AG09309 (cell line): ENCODE results near the gene CHID1.

Experiments used
- DNase-seq: peaks from one replicate; pipeline ENCODE4 v3.0.0-alpha.2; 2010; ENCODE audit warnings: low read depth
- H3K4me3 ChIP-seq: 2 replicates; pipeline ENCODE4 v1.5.1; 2011; ENCODE audit warnings: mild to moderate bottlenecking, low read depth, low read length, moderate library complexity; ENCODE audit not compliant: control insufficient read depth
- TF ChIP-seq, protein P1 (sequence below): IDR thresholded peaks from 2 replicates; pipeline ENCODE4 v1.5.1; 2011; ENCODE audit warnings: mild to moderate bottlenecking, low read depth, low read length, inconsistent platforms; ENCODE audit not compliant: insufficient read depth, control insufficient read depth; ENCODE audit errors: missing control alignments

CHID1 gene

DNA sequence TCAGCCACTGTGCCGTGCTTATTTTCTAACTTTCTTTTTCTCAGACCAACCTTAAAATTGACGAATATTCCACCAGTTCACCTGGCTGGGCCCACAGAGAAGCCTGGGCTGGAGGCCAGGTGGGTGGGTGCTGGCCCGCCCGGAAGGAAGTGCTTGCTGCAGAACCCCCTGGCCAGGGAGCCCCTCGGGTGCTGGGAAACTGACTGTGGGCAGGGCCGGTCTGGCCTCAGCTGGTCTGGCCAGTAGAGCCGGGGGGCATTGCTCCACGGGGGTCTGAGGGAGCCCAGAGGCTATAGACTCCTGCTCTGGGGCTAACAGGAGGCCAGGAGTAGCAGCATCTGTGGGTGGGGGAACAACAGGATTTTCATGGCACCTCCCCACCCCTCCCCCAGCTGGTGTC lies 6.8 kb upstream of the CHID1 start:
- TF ChIP-seq, protein P1, sequence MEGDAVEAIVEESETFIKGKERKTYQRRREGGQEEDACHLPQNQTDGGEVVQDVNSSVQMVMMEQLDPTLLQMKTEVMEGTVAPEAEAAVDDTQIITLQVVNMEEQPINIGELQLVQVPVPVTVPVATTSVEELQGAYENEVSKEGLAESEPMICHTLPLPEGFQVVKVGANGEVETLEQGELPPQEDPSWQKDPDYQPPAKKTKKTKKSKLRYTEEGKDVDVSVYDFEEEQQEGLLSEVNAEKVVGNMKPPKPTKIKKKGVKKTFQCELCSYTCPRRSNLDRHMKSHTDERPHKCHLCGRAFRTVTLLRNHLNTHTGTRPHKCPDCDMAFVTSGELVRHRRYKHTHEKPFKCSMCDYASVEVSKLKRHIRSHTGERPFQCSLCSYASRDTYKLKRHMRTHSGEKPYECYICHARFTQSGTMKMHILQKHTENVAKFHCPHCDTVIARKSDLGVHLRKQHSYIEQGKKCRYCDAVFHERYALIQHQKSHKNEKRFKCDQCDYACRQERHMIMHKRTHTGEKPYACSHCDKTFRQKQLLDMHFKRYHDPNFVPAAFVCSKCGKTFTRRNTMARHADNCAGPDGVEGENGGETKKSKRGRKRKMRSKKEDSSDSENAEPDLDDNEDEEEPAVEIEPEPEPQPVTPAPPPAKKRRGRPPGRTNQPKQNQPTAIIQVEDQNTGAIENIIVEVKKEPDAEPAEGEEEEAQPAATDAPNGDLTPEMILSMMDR: no peak

DNA sequence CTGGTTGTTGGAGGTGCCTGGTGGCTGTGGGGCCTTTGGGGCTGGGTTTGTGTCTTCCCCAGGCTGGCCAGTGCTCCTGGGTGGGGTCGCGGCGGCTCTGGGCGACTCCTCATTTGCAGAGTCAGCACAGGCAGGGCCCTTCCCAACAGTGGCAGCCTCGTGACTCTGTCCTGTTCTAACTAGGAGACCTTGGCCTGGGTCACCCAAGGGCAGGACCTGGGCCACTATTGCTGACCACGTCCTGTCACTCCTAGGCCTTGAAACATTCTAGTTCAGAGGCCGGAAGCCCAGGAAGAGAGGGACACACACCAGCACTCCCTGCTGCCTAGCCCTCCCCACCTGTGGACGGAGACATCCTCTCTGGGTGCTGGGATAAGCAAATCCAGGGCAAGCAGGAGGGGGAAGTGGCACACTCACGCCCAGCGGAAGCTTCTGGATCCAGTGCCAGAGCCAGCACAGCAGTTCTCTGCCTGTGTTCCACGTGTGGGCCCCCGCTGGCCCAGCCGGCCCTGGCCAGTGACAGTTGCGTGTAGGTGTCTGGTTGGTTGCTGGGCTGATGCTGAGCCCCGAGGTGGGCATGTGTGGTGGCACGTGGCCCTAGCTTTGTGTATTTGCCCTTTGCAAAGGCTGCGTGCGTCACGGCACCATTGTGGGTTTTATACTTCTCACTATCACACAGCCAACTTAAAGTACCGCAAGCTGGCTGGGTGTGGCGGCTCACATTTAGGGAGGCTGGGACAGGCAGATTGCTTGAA lies 4.3 kb upstream of the CHID1 start:
- no peak for DNase-seq
- no peak overlapping the region for H3K4me3 ChIP-seq
- TF ChIP-seq, protein P1: no peak

More for the DNA sequence above, 6.8 kb upstream of the CHID1 start:
- DNase-seq: no peak
- H3K4me3 ChIP-seq: no peak overlapping the region

DNA sequence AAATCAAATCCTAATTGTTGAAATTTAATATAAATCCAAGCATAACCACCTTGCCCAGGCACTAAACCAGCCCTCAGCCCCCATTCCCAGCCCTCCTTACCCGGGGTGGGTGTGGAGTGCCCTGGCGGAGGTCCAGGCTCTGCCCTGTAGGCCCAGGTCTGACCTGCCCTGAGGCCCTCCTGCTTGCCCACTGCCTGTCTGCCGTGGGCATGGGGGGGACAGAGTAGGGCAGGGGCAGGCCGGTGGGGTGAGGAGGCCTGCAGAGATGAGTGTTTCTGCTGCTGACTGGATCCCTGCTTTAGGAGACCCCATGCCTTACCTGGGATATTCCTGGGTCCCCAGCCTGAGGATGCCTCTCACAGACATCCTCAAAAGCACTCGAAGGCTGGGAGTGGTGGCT lies 3.6 kb upstream of the CHID1 start:
- H3K4me3 ChIP-seq: no peak overlapping the region
- no peak for DNase-seq
- TF ChIP-seq, protein P1: no peak

DNA sequence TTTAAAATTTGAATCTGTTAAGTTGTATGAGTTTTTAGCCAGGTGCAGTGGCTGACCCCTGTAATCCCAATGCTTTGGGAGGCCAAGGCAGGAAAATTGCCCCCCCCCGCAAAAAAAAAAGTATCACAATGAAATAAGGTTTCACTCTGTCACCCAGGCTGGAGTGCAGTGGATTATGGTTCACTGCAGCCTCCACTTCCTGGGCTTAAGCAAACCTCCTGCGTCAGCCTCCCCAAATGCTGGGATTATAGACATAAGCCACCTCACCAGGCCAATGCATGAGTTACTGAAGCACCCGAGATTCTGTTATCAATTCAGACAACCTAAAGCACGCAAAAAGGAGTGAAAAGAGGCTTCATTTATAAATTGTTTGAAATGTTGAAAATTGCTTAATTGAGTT lies 2.4 kb upstream of the CHID1 start:
- TF ChIP-seq, protein P1: no peak

DNA sequence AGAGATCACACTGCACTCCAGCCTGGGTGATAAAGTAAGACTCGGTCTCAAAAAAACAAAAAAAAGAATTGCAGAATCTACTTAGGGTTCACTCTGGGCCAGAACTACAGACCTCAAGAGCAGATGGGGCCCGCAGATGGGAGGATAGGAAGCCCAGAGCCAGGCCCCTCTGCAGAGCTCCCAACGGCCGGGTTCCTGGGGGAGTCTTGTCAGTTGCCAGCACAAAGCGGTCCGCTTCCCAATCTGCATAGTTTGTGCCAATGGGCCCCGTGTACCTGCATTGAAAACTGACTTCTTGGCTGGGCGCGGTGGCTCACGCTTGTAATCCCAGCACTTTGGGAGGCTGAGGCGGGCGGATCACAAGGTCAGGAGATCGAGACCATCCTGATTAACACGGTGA lies 1.7 kb upstream of the CHID1 start:
- H3K4me3 ChIP-seq: no peak overlapping the region
- TF ChIP-seq, protein P1: no peak
- DNase-seq: no peak

More for the DNA sequence above, 2.4 kb upstream of the CHID1 start:
- no peak overlapping the region for H3K4me3 ChIP-seq
- no peak for DNase-seq

DNA sequence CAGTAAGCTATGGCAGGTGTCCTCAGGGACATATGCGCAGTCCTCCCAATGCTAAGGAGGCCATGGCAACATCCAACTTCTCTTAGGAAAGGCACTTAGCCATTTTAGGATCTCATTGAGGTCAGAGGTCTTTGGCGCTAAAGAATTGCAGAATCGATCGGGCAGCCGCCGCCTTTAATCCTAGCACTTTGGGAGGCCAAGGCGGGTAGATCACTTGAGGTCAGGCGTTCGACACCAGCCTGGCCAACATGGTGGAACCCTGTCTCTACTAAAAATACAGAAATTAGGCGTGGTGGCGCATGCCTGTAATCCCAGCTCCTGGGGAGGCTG lies 1.2 kb upstream of the CHID1 start:
- H3K4me3 ChIP-seq: no peak overlapping the region
- no peak for DNase-seq
- TF ChIP-seq, protein P1: no peak
